Tibial nerve (tissue), 3 donors: Measurements from ENCODE around the gene U2AF1L4.

Source experiments
- CTCF ChIP-seq, 5 experiments: fragments of 200-600 bp in 3 of 5; fragments of 450-650 bp in 2 of 5; sonication (generic) in 3 of 5; IDR thresholded peaks; one replicate each; pipeline ENCODE4 v1.5.1; 2016 to 2019; ENCODE audit warnings: antibody characterized with exemption in 5 of 5, mild to moderate bottlenecking in 3 of 5, moderate library complexity in 2 of 5
- POLR2A ChIP-seq, 2 donors: fragments of 450-650 bp; IDR thresholded peaks; one replicate each; pipeline ENCODE4 v1.6.1; 2017; ENCODE audit warnings: antibody characterized with exemption in 2 of 2, mild to moderate bottlenecking in 2 of 2, moderate library complexity in 2 of 2

- no peak for TF ChIP-seq CTCF (IDR thresholded peaks at IDR 0.05)
- TF ChIP-seq POLR2A (IDR thresholded peaks at IDR 0.05), result no peak
Observed at GRCh38 chr19:35791814-35792279, 46.6 kb upstream of the U2AF1L4 start.
